ENCODE measurements around the gene NDRG3.

DNA sequence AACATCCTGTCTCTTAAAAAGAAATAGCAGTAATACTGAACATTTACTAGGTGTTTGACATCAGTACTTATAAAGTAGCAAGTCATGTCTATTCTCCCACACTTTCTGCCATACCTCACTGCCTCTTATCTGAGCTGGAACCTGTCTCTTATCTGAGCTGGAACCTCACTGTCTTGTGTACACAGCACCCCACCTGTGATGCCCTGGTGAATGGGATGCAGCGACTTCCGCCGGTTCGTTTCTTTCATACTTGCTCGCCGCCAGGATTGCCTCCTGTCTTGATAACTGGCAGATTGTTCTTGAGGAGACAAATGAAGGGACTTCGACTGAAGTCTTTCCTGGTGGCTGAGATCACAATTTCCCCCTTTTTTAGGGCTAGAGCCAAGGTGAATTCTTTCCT, 24.8 kb upstream of the NDRG3 start:
- TF ChIP-seq, protein P1, sequence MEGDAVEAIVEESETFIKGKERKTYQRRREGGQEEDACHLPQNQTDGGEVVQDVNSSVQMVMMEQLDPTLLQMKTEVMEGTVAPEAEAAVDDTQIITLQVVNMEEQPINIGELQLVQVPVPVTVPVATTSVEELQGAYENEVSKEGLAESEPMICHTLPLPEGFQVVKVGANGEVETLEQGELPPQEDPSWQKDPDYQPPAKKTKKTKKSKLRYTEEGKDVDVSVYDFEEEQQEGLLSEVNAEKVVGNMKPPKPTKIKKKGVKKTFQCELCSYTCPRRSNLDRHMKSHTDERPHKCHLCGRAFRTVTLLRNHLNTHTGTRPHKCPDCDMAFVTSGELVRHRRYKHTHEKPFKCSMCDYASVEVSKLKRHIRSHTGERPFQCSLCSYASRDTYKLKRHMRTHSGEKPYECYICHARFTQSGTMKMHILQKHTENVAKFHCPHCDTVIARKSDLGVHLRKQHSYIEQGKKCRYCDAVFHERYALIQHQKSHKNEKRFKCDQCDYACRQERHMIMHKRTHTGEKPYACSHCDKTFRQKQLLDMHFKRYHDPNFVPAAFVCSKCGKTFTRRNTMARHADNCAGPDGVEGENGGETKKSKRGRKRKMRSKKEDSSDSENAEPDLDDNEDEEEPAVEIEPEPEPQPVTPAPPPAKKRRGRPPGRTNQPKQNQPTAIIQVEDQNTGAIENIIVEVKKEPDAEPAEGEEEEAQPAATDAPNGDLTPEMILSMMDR (IDR thresholded peaks at IDR 0.05), result no peak
- TF ChIP-seq EHMT2 (IDR thresholded peaks at IDR 0.05; ENCODE audit: low read depth) (no peak), JUNB (IDR thresholded peaks at IDR 0.05) (no peak), CHD2 (IDR thresholded peaks at IDR 0.05; ENCODE audit: low read length, partially characterized antibody) (no peak), HDAC2 (IDR thresholded peaks at IDR 0.05) (no peak), POLR2A (IDR thresholded peaks at IDR 0.05; ENCODE audit: low read length) (no peak), FOSL2 (IDR thresholded peaks at IDR 0.05) (no peak), FOSL2 (CRISPR knock-in tag; IDR thresholded peaks at IDR 0.05) (no peak), BHLHE40 (IDR thresholded peaks at IDR 0.05; ENCODE audit: low read depth, low read length) (no peak), RCOR1 (IDR thresholded peaks at IDR 0.05; ENCODE audit: low read depth, low read length) (no peak)

Data from A549 (cell line).